ENCODE results near the gene FAM13A. TPM values are rescaled to one million over a fixed set of nuclear protein-coding genes. Genes with fewer than 3 reads are reported as not detected.

Gene FAM13A
- total and polyA plus RNA-seq, 2 of the 8 experiments (the other 6 are each of a cell fraction or from before 2014, with no cell fraction given), result 7.1 to 16.5 TPM

DNA sequence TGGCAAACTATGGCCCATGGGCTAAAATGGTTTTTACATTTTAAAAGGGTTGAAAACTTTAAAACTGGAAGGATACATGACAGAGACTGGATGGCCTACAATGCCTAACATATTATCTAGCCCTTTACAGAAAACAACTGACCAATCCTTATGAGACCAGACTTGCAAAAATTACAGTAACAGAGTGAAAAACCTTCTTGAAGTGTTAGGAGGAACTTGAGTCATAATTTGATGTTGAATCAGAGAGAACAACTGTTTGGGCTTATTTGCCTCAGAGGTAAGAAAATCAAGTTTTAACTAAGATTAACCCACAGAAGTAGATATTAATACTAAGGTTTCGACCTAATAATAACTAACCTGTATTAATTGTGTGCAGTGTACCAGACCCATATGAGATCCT is 347.0 kb downstream of the FAM13A start:
- Histone ChIP-seq H3K23ac (ENCODE audit: insufficient read length) (no peak overlapping the region), H3K27me3 (replicated peaks in 1 of 4; ENCODE audit: control insufficient read depth in 3 of 4, extremely low read depth in 1 of 4, insufficient read depth in 3 of 4, low read length in 3 of 4) (no peaks in the 10 kb centered on the region), H3K9me3 (ENCODE audit: insufficient read depth in 2 of 2, low read depth in 1 of 2, low read length in 1 of 2) (no peaks in the 10 kb centered on the region), H2BK120ac (replicated peaks; ENCODE audit: low read depth, low read length) (no peak overlapping the region), H2AK5ac (ENCODE audit: low read depth, low read length) (no peak overlapping the region), H4K8ac (ENCODE audit: extremely low read depth, insufficient read depth, low read length) (no peak overlapping the region), H3K79me1 (ENCODE audit: low read depth, low read length) (no peaks in the 10 kb centered on the region), H2BK12ac (ENCODE audit: low read depth, low read length) (no peak overlapping the region), H2BK20ac (ENCODE audit: low read length) (no peak overlapping the region), H3K36me3 (ENCODE audit: control insufficient read depth in 2 of 4, insufficient read depth in 4 of 4, low read length in 3 of 4) (no peaks in the 10 kb centered on the region), H3K9ac (replicated peaks in 1 of 4; ENCODE audit: extremely low read depth in 1 of 4, low read depth in 3 of 4, low read length in 3 of 4) (peak overlapping the region in 1 of 4 experiments; percentile 8; a peak in 1 of 7 replicates), H4K20me1 (replicated peaks in 1 of 2; ENCODE audit: control insufficient read depth in 1 of 2, insufficient read depth in 2 of 2, low read length in 2 of 2) (no peaks in the 10 kb centered on the region), H3K4me3 (ENCODE audit: extremely low read depth in 1 of 4, insufficient read depth in 2 of 4, low read depth in 3 of 4, low read length in 4 of 4) (no peak overlapping the region), H3K14ac (ENCODE audit: insufficient read length) (no peak overlapping the region), H3K23me2 (ENCODE audit: low read depth, low read length) (no peaks in the 10 kb centered on the region), H3K79me2 (ENCODE audit: control insufficient read depth in 1 of 2, insufficient read depth in 2 of 2, low read length in 2 of 2) (no peaks in the 10 kb centered on the region), H3K4ac (replicated peaks; ENCODE audit: insufficient read length, low read depth, low read length) (no peak overlapping the region), H2AFZ (ENCODE audit: low read length) (no peak overlapping the region), H3K27ac (ENCODE audit: low read depth, low read length) (no peak overlapping the region), H3K56ac (replicated peaks; ENCODE audit: insufficient read length, low read depth, low read length) (no peak overlapping the region), H3K4me2 (ENCODE audit: insufficient read depth in 1 of 2, low read depth in 2 of 2, low read length in 2 of 2) (no peak overlapping the region), H2BK5ac (ENCODE audit: low read depth, low read length) (no peak overlapping the region), H2BK15ac (ENCODE audit: low read length) (no peak overlapping the region), H4K5ac (ENCODE audit: insufficient read length, low read depth, low read length) (no peak overlapping the region), H3K18ac (ENCODE audit: extremely low read depth, low read length) (no peak overlapping the region), H3K4me1 (replicated peaks in 1 of 4; ENCODE audit: control insufficient read depth in 3 of 4, insufficient read depth in 4 of 4, low read length in 3 of 4) (no peaks in the 10 kb centered on the region; a peak in 1 of 7 replicates), H4K91ac (replicated peaks; ENCODE audit: insufficient read length, low read length) (no peak overlapping the region)
- POLR2A ChIA-PET (ENCODE audit: partially characterized antibody), result no interaction called here
- no peak for FAIRE-seq
- 95% methylated on average over 1 of the region's 1 CpG; no CpG with 5 or more reads in 1 of the 2 experiments for WGBS, 2 experiments (ENCODE audit: extremely low coverage in 1 of 2, insufficient coverage in 1 of 2, insufficient read length in 1 of 2, insufficient replicate concordance in 2 of 2, low coverage in 1 of 2, low lambda C conversion rate in 2 of 2, missing lambda C conversion rate in 1 of 2)
- CTCF ChIA-PET (ENCODE audit: partially characterized antibody), result interaction anchor here (1.1 to 1.5 kb wide), 4 partner anchors 8 to 313 kb away, joined by 3 to 5 read pairs (median 3); no protein-coding TSS in a partner anchor
- no peak for DNase-seq (ENCODE audit: low read depth in 1 of 2, low spot score in 2 of 2)
- TF ChIP-seq TAF1 (IDR thresholded peaks at IDR 0.05; ENCODE audit: low read depth, low read length) (no peak), CTBP2 (IDR thresholded peaks at IDR 0.05; ENCODE audit: borderline replicate concordance, insufficient read depth, insufficient read length, low read length) (no peak), SIRT6 (IDR thresholded peaks at IDR 0.05; ENCODE audit: low read length) (no peak), JUN (IDR thresholded peaks at IDR 0.05; ENCODE audit: low read depth, low read length) (no peak), SUZ12 (IDR thresholded peaks at IDR 0.05; ENCODE audit: low read length) (no peak), BRCA1 (IDR thresholded peaks at IDR 0.05; ENCODE audit: low read depth, low read length) (no peak), SP1 (IDR thresholded peaks at IDR 0.05; ENCODE audit: low read depth, low read length) (no peak), POLR2A (IDR thresholded peaks at IDR 0.05; ENCODE audit: control extremely low read depth in 1 of 2, low read depth in 2 of 2, low read length in 2 of 2) (no peak), CEBPB (IDR thresholded peaks at IDR 0.05; ENCODE audit: low read depth, low read length) (no peak), HDAC2 (IDR thresholded peaks at IDR 0.05; ENCODE audit: borderline replicate concordance in 1 of 2, low read depth in 2 of 2, low read length in 2 of 2) (no peak), CHD1 (IDR thresholded peaks at IDR 0.05; ENCODE audit: low read depth, low read length) (no peak), SP4 (IDR thresholded peaks at IDR 0.05; ENCODE audit: low read length) (no peak), SP2 (IDR thresholded peaks at IDR 0.05; ENCODE audit: low read length) (no peak), RFX5 (IDR thresholded peaks at IDR 0.05; ENCODE audit: borderline replicate concordance, low read depth, low read length) (no peak), KDM1A (IDR thresholded peaks at IDR 0.05; ENCODE audit: borderline replicate concordance, low read length) (no peak)
- TF ChIP-seq, protein P1, sequence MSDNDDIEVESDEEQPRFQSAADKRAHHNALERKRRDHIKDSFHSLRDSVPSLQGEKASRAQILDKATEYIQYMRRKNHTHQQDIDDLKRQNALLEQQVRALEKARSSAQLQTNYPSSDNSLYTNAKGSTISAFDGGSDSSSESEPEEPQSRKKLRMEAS (IDR thresholded peaks at IDR 0.05), result no peak

Data from H1 (cell line).